Endometrium (tissue), 2 donors: ENCODE data around the gene ZNF415.
"Not testable (repeated sequence)": the region's sequence is repeated elsewhere in the genome, so short reads cannot be mapped to it uniquely, and the experiment has no call there.

Experiments
- FAIRE-seq: peaks from 2 replicates; lab custom pipeline; 2012; peaks lifted over from hg19 to GRCh38; lab: Jason Lieb, UNC
- donor health status: control.
- donor health status: control.

The ZNF415 gene

GRCh38 chr19:53102756-53103233 is 29.9 kb downstream of the ZNF415 start:
- FAIRE-seq: no peak

GRCh38 chr19:53102206-53102755 is 30.4 kb downstream of the ZNF415 start:
- no peak for FAIRE-seq

- FAIRE-seq: no peak
These were observed 31.2 kb downstream of the ZNF415 start for GRCh38 chr19:53101518-53101917.

GRCh38 chr19:53098570-53098969 is 34.1 kb downstream of the ZNF415 start:
- not testable (repeated sequence) for FAIRE-seq

GRCh38 chr19:53096982-53097690 is 35.6 kb downstream of the ZNF415 start:
- not testable (repeated sequence) for FAIRE-seq

- FAIRE-seq: not testable (repeated sequence)
These were observed 36.1 kb downstream of the ZNF415 start for GRCh38 chr19:53096579-53096978.

GRCh38 chr19:53094754-53095575 is 37.7 kb downstream of the ZNF415 start:
- no peak for FAIRE-seq

- no peak for FAIRE-seq
These were observed 40.0 kb downstream of the ZNF415 start for GRCh38 chr19:53092723-53093122.

GRCh38 chr19:53091413-53092254 is 41.1 kb downstream of the ZNF415 start:
- FAIRE-seq: no peak

- no peak for FAIRE-seq
These were observed 44.6 kb downstream of the ZNF415 start for GRCh38 chr19:53088091-53088490.

- FAIRE-seq: no peak
These were observed 45.8 kb downstream of the ZNF415 start for GRCh38 chr19:53086949-53087348.

- FAIRE-seq: no peak
These were observed 47.2 kb downstream of the ZNF415 start for GRCh38 chr19:53085496-53085895.

- FAIRE-seq: no peak
These were observed 49.8 kb downstream of the ZNF415 start for GRCh38 chr19:53082929-53083328.

GRCh38 chr19:53079313-53079924 is 53.3 kb downstream of the ZNF415 start:
- FAIRE-seq: no peak

- no peak for FAIRE-seq
These were observed 54.0 kb downstream of the ZNF415 start for GRCh38 chr19:53078668-53079067.

- FAIRE-seq: no peak
These were observed 55.7 kb downstream of the ZNF415 start for GRCh38 chr19:53076984-53077383.

- FAIRE-seq: no peak
These were observed 63.9 kb downstream of the ZNF415 start for GRCh38 chr19:53068834-53069233.

GRCh38 chr19:53068199-53068598 is 64.5 kb downstream of the ZNF415 start:
- no peak for FAIRE-seq

GRCh38 chr19:53057904-53058580 is 74.7 kb downstream of the ZNF415 start:
- FAIRE-seq: no peak
